Astrocyte of the cerebellum (primary cell): ENCODE results near the gene ALOX12.

Source experiments
- DNase-seq: peaks from one replicate; pipeline ENCODE4 v3.0.0-alpha.2; 2011; ENCODE audit warnings: low read depth
- H3K4me3 ChIP-seq: 2 replicates; pipeline ENCODE4 v1.5.1; 2011; ENCODE audit warnings: mild to moderate bottlenecking, low read depth, low read length, moderate library complexity
- CTCF ChIP-seq: IDR thresholded peaks from 2 replicates; pipeline ENCODE4 v1.5.1; 2012; ENCODE audit warnings: low read length, low read depth, moderate library complexity, mild to moderate bottlenecking; ENCODE audit errors: missing control alignments
- in situ Hi-C: cut with HindIII; loops from 2 replicates; pipeline ENCODE4 v1.10.0; 2017; ENCODE audit warnings: low sequenced_read_pairs

ALOX12 gene

GRCh38 chr17:7058831-7059447 lies 63.1 kb downstream of the ALOX12 start:
- H3K4me3 ChIP-seq, result no peak overlapping the region
- no peak for DNase-seq
- in situ Hi-C loops, result no loop called here
- no peak for TF ChIP-seq CTCF
